ENCODE measurements around the gene TRMT10B. TPM values are rescaled to one million over a fixed set of nuclear protein-coding genes. Genes with fewer than 3 reads are reported as not detected.
"Not testable (repeated sequence)": the region's sequence is repeated elsewhere in the genome, so short reads cannot be mapped to it uniquely, and the experiment has no call there.

The TRMT10B gene
- polyA plus RNA-seq, 3 donors from 2014 or later, result 7.8 to 11.9 (median 9.2) TPM

DNA sequence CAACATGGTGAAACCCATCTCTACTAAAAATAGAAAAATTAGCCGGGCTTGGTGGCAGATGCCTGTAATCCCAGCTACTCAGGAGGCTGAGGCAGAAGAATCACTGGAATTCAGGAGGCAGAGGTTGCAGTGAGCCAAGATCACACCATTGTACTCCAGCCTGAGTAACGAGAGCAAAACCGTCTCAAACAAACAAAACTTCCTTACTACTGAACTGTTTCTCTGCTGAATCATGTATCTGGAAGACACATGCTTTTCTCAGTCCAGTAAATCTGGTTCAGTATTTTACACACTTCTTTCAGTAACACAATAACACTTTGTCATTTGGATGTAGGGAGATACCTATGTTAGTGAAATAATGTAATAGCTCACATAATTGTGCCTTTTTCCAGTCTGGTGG lies 7.9 kb downstream of the TRMT10B start:
- no peak overlapping the region for H3K27ac Mint-ChIP-seq
- H3K4me1 Mint-ChIP-seq, result peaks cover 4 to 6% of the 10 kb centered on the region in 2 donors

DNA sequence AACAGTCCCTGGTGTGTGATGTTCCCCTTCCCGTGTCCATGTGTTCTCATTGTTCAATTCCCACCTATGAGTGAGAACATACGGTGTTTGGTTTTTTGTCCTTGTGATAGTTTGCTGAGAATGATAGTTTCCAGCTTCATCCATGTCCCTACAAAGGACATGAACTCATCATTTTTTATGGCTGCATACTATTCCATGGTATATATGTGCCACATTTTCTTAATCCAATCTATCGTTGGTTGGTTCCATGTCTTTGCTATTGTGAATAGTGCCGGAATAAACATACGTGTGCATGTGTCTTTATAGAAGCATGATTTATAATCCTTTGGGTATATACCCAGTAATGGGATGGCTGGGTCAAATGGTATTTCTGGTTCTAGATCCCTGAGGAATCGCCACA lies 11.7 kb downstream of the TRMT10B start:
- not testable (repeated sequence) for H3K9me3 Mint-ChIP-seq; H3K4me1 Mint-ChIP-seq; H3K4me3 Mint-ChIP-seq; H3K27me3 Mint-ChIP-seq (ENCODE audit: low read depth in 3 of 3); H3K27ac Mint-ChIP-seq; DNase-seq
- peaks cover 9 to 29% (median 10%) of the 10 kb centered on the region in 3 donors for H3K36me3 Mint-ChIP-seq

More for the DNA sequence above, 7.9 kb downstream of the TRMT10B start:
- no peaks in the 10 kb centered on the region for H3K27me3 Mint-ChIP-seq (ENCODE audit: low read depth in 3 of 3)
- no peak overlapping the region for H3K4me3 Mint-ChIP-seq
- no peak for DNase-seq
- no peaks in the 10 kb centered on the region for H3K9me3 Mint-ChIP-seq
- peaks cover 7 to 15% (median 9%) of the 10 kb centered on the region in 3 donors for H3K36me3 Mint-ChIP-seq

DNA sequence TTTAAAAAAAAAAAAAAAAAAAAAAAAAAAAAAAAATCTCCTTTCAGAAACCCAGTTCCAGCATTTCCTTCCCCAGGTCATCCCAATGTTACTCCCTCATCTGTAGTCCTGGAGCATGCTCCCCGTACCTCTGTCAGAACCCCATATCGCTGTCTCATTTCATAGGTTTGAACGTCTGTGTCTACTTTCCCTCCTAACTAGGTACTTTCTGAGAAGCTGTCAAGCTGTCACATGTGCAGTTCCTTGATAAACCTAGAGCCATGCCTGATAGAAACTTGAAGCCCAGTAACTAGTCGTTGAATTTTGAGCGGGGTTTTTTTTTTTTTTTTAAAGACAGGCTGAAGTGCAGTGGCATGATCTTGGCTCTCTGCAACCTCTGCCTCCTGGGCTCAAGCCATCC lies 15.7 kb downstream of the TRMT10B start:
- H3K27ac Mint-ChIP-seq, result no peak overlapping the region
- H3K27me3 Mint-ChIP-seq (ENCODE audit: low read depth in 3 of 3), result peaks cover 0 to 2% (median 1%) of the 10 kb centered on the region in 3 donors
- no peaks in the 10 kb centered on the region for H3K4me1 Mint-ChIP-seq
- H3K4me3 Mint-ChIP-seq, result no peak overlapping the region
- H3K9me3 Mint-ChIP-seq, result no peaks in the 10 kb centered on the region
- DNase-seq, result no peak
- H3K36me3 Mint-ChIP-seq, result peaks cover 3 to 30% (median 12%) of the 10 kb centered on the region in 3 donors

DNA sequence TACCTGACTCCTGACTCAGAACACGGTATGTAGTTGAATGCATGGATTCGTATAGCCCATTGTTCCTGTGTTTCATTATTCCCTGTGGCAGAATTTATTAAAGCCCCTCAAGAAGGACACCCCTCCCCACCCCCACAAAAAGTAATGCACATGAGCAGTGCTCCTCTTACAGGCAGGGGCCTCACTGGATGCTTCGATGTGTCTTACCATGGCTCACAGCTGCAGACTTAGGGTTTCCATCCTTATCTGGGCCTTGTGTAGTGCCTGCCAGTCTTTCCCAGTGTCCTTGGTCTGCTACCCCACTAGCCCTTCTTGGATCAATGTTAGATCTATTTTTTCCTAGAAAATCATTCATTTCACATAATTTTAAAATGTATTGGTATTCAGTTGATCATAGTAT lies 16.4 kb downstream of the TRMT10B start:
- H3K4me3 Mint-ChIP-seq, result no peak overlapping the region
- peaks cover 0 to 2% of the 10 kb centered on the region in 2 donors for H3K4me1 Mint-ChIP-seq
- peaks cover 0 to 2% (median 1%) of the 10 kb centered on the region in 3 donors for H3K27me3 Mint-ChIP-seq (ENCODE audit: low read depth in 3 of 3)
- DNase-seq, result no peak
- peak overlapping the region in 1 of 6 donors; percentile 65 for H3K27ac Mint-ChIP-seq
- H3K9me3 Mint-ChIP-seq, result no peaks in the 10 kb centered on the region
- H3K36me3 Mint-ChIP-seq, result peaks cover 8 to 32% (median 14%) of the 10 kb centered on the region in 3 donors

DNA sequence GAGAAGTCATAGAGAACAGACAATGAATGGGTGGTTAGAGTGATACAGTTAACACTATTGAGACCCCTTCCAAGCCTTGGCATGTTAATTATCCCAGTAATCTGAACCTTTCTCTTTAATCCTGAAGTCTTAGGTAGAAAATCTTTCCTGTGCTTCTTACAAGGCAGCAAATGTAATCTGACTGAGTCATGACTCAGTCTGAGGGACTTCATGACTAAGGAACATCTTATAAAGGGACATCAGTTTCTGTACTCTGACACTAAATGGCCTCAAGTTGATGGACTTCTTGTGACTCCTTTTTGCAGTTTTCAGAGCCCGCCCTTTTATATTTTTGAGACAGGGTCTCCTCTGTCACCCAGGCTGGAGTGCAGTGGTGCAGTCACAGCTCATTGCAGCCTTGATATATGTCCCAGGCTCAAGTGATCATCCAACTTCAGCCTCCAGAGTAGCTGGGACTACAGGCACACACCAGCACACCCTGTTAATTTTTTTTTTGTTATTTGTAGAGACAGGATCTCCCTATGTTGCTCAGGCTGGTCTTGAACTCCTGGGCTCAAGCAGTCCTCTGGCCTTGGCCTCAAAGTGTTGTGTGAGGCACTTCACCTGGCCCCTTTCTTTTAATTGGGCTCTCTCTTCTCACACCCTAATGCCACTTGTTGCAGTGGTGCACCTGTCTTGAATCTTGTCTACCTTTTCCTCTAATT lies 21.8 kb downstream of the TRMT10B start:
- H3K4me1 Mint-ChIP-seq, result peaks cover 0 to 5% of the 10 kb centered on the region in 2 donors
- peaks cover 4 to 25% (median 22%) of the 10 kb centered on the region in 3 donors for H3K36me3 Mint-ChIP-seq
- H3K27ac Mint-ChIP-seq, result peak overlapping the region in 3 of 6 donors; percentile 25 to 71 (median 39)
- H3K9me3 Mint-ChIP-seq, result no peaks in the 10 kb centered on the region
- H3K27me3 Mint-ChIP-seq (ENCODE audit: low read depth in 3 of 3), result peaks cover 0 to 3% (median 2%) of the 10 kb centered on the region in 3 donors
- no peak for DNase-seq
- no peak overlapping the region for H3K4me3 Mint-ChIP-seq

DNA sequence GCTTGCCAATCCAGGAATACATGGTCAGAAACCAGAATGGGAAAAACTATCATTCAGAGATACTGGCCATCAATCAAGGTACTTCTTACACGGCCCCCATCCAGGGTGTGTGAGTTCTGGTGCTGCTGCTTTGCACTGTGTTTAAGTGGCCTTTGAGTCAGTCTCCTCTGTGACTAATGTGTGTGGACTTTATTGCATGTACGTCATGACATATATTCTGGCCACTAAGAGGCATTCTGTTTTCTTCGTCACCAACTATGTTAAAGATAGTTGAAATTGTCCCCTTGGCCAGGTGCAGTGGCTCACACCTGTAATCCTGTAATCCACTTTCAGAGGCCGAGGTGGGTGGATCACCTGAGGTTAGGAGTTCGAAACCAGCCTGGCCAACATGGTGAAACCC lies 22.7 kb downstream of the TRMT10B start:
- peaks cover 4 to 27% (median 21%) of the 10 kb centered on the region in 3 donors for H3K36me3 Mint-ChIP-seq
- H3K4me3 Mint-ChIP-seq, result no peak overlapping the region
- peaks cover 0 to 3% (median 2%) of the 10 kb centered on the region in 3 donors for H3K27me3 Mint-ChIP-seq (ENCODE audit: low read depth in 3 of 3)
- no peak overlapping the region for H3K27ac Mint-ChIP-seq
- peaks cover 0 to 7% of the 10 kb centered on the region in 2 donors for H3K4me1 Mint-ChIP-seq
- DNase-seq, result no peak
- no peaks in the 10 kb centered on the region for H3K9me3 Mint-ChIP-seq

DNA sequence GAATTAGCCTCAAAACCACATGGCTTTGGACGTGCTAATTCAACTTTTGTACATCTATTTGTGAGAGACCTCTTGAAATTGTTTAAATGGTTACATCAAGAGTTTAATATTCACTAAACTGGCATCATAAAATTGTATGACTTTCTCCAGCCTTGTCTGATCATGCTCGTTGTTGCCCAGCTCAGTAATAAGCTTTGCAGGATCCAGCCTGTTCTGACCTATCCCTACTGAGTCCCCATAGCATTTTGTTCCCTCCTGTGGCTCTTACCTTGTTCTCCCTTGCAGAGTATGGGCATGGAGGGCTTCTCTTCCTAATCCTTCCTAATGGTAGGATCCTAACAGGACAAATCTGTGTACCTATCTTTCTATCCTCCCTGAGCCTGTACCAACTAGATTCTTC lies 24.9 kb downstream of the TRMT10B start:
- H3K9me3 Mint-ChIP-seq, result no peaks in the 10 kb centered on the region
- H3K27me3 Mint-ChIP-seq (ENCODE audit: low read depth in 3 of 3), result peaks cover 0 to 3% (median 0%) of the 10 kb centered on the region in 3 donors
- peaks cover 4 to 35% (median 26%) of the 10 kb centered on the region in 3 donors for H3K36me3 Mint-ChIP-seq
- DNase-seq, result no peak
- H3K4me1 Mint-ChIP-seq, result peaks cover 13 to 29% of the 10 kb centered on the region in 2 donors
- H3K27ac Mint-ChIP-seq, result peak overlapping the region in 2 of 6 donors; percentile 1 to 48
- H3K4me3 Mint-ChIP-seq, result no peak overlapping the region

DNA sequence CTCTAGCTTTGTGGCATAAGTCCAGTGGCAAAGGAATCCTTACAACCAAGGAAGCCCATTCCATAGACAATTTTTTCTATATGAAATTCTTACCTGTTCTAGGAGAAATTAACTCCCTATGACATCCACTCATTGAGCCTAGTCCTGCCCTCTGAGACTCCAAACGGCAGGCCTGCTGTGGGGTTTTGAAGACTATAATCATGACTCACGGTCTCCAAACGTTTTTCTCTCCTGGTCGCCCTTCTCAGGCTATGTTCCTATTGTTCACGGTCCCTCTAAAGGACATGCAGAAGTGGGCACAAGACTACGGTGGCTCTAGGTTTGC lies 30.6 kb downstream of the TRMT10B start:
- H3K36me3 Mint-ChIP-seq, result peaks cover 0 to 21% (median 17%) of the 10 kb centered on the region in 3 donors
- H3K4me3 Mint-ChIP-seq, result peak overlapping the region; percentile 95 to 98 (median 97)
- H3K27ac Mint-ChIP-seq, result peak overlapping the region; percentile 92 to 96 (median 94)
- DNase-seq, result no peak
- no peaks in the 10 kb centered on the region for H3K9me3 Mint-ChIP-seq
- H3K4me1 Mint-ChIP-seq, result peaks cover 33 to 51% of the 10 kb centered on the region in 2 donors
- H3K27me3 Mint-ChIP-seq (ENCODE audit: low read depth in 3 of 3), result peaks cover 4 to 16% (median 9%) of the 10 kb centered on the region in 3 donors

DNA sequence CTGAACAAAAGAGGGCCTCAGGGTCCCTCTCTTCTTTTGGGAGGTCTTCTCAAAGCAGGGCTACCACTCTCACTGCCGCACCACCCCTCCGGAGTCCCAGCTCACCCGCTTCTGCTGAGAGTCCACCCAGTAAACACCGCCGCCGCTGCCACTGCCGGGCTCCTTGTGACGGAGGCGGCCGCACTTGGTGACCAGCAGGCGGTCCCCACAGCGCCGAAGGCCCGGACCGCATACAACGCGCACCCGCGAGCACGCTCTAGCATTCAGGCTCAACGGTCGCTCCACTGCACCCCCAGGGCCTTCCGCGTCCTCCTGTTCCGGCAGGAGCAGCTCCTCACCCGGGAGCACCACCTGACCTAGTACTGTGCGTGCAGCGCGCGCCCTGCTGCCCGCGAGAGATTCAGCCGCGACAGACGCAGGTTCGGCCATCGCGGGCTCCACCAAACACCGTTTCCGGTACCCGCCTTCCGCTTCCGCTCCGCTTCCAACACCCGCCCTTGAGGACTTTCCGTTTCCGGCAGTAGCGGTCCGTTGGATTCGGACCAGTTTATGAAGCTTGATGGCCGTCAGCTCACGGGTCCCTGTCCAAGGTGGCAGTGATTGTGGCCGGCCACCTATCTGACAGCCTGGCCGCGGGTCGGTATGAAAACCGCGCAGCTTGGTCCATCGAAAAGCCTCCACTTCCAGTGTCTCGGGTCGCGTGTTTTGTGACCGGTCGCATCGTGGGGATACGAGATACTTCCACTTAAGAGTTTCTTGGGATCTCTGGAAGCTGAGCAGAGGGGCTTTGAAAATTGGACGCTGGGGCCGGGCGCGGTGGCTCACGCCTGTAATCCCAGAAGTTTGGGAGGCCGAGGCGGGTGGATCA lies 31.2 kb downstream of the TRMT10B start, which contains the start of gene EXOSC3:
EXOSC3 (minus strand) TSS at position 449 of the 868 bp plus-strand sequence; CDS start at position 429, 20 bp downstream.
- peak within 1 kb of the TSS; percentile 92 to 96 (median 94) for H3K27ac Mint-ChIP-seq
- DNase-seq, result peak; percentile 86 to 88 (median 87)
- H3K4me1 Mint-ChIP-seq, result peaks cover 33 to 51% of the 10 kb centered on the region in 2 donors
- H3K36me3 Mint-ChIP-seq, result peaks cover 0 to 21% (median 13%) of the 10 kb centered on the region in 3 donors
- no peaks in the 10 kb centered on the region for H3K9me3 Mint-ChIP-seq
- peaks cover 4 to 16% (median 9%) of the 10 kb centered on the region in 3 donors for H3K27me3 Mint-ChIP-seq (ENCODE audit: low read depth in 3 of 3)
- H3K4me3 Mint-ChIP-seq, result peak within 1 kb of the TSS; percentile 95 to 98 (median 97)

DNA sequence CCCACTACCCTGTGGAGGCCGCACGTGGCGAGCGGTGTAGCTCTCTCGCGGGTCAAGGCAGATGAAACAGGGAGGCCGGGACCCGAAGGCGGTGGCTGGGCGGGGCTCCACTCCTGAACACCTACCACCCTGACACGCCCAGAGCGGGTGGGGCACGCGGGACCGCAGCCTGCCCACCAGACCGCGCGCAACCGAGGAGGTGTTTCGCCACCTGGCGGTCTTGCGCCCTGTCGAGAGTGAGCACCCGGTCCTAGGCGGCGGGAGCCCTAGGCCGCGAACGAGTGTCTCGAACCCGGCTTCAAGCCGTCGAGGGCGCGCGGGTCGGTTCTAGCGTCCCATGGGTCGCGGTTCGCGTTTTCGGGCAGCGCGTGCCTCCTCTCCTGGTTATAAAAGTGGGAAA lies 33.5 kb downstream of the TRMT10B start:
- H3K27me3 Mint-ChIP-seq (ENCODE audit: low read depth in 3 of 3), result peaks cover 4 to 18% (median 11%) of the 10 kb centered on the region in 3 donors
- no peak overlapping the region for H3K4me3 Mint-ChIP-seq
- no peaks in the 10 kb centered on the region for H3K9me3 Mint-ChIP-seq
- peaks cover 32 to 41% of the 10 kb centered on the region in 2 donors for H3K4me1 Mint-ChIP-seq
- DNase-seq, result no peak
- peaks cover 4 to 13% (median 8%) of the 10 kb centered on the region in 3 donors for H3K36me3 Mint-ChIP-seq
- H3K27ac Mint-ChIP-seq, result no peak overlapping the region

DNA sequence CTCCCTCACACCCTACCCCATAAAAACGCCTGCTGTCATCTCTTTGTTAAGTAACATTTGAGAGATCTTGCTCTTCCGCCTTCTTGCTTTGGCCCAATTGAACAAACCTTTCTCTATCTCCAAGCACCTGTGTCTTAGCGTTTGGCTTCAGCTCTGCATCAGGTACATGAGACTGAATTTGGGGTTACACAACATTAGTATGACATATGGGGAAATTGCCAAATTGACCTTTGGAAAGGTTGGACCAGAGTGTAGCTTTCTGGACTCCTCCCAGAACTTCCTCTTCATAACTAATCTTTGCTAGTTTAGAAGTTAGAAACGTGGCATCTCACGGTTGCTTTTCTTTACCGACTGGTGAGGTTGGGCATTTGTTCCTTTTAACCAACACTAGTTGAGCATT lies 34.7 kb downstream of the TRMT10B start:
- Mint-ChIP-seq H3K27ac (no peak overlapping the region), H3K9me3 (no peaks in the 10 kb centered on the region)

DNA sequence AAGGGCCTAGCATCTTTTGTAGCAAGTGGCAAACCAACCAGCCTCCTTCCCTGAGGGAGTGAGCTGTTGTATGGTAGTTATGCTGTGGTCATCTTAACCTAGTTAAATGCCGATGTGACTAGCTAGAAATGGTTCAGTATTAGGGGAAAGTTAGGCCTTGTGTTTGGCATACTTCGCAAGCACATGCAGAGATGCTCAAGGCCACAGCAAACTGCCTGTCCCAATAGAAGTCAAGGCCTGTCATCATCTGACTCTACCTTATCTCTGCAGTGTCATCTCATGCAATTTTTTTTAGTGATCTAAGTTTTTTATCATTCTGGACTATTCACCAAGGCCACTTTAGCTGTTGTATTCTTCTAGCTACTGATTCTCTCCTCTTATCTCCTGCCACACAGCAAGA lies 36.5 kb downstream of the TRMT10B start:
- Mint-ChIP-seq H3K27me3 (ENCODE audit: low read depth in 3 of 3) (peaks cover 2 to 13% (median 8%) of the 10 kb centered on the region in 3 donors), H3K9me3 (no peaks in the 10 kb centered on the region), H3K4me1 (peaks cover 7 to 11% of the 10 kb centered on the region in 2 donors), H3K27ac (no peak overlapping the region), H3K4me3 (no peak overlapping the region), H3K36me3 (peaks cover 0 to 6% (median 4%) of the 10 kb centered on the region in 3 donors)
- DNase-seq, result no peak

More for the DNA sequence above, 34.7 kb downstream of the TRMT10B start:
- DNase-seq, result no peak
- peaks cover 4 to 18% (median 11%) of the 10 kb centered on the region in 3 donors for H3K27me3 Mint-ChIP-seq (ENCODE audit: low read depth in 3 of 3)
- peaks cover 0 to 6% (median 4%) of the 10 kb centered on the region in 3 donors for H3K36me3 Mint-ChIP-seq
- peaks cover 21 to 29% of the 10 kb centered on the region in 2 donors for H3K4me1 Mint-ChIP-seq
- peak overlapping the region in 2 of 5 donors; percentile 26 to 29 for H3K4me3 Mint-ChIP-seq

DNA sequence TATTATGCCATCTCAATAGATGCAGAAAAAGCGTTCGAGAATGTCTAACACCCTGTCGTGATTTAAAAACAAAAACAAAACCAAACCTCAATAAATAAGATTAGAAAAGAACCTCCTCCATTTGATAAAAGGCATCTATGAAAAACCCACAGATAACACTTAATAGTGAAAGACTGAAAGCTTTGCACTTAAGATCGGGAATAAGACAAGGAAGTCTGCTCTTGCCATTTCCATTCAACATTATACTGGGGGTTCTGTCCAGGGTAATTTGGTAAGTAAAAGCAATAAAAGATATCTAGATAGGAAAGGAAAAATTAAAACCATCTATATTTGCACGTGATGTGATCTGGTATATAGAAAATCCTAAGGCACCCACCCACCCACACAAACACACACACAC lies 38.5 kb downstream of the TRMT10B start:
- peaks cover 0 to 13% (median 6%) of the 10 kb centered on the region in 3 donors for H3K36me3 Mint-ChIP-seq
- H3K27me3 Mint-ChIP-seq (ENCODE audit: low read depth in 3 of 3), result peaks cover 0 to 10% (median 7%) of the 10 kb centered on the region in 3 donors
- H3K4me3 Mint-ChIP-seq, result no peak overlapping the region
- H3K27ac Mint-ChIP-seq, result no peak overlapping the region
- H3K9me3 Mint-ChIP-seq, result no peaks in the 10 kb centered on the region
- no peak for DNase-seq
- no peaks in the 10 kb centered on the region for H3K4me1 Mint-ChIP-seq

All from immature natural killer cell (primary cell).